IPS-15b (cell line): ENCODE results near the gene GOLGA8M.
"Not testable (repeated sequence)": the region's sequence is repeated elsewhere in the genome, so short reads cannot be mapped to it uniquely, and the experiment has no call there.

ENCODE experiments used
- H3K27me3 ChIP-seq: one replicate; pipeline ENCODE4 v1.6.1; 2013; ENCODE audit warnings: low read length; ENCODE audit not compliant: control insufficient read depth, insufficient read depth
- H3K36me3 ChIP-seq: one replicate; pipeline ENCODE4 v1.6.1; 2013; ENCODE audit warnings: low read length; ENCODE audit not compliant: control insufficient read depth, insufficient read depth
- H3K4me1 ChIP-seq: one replicate; pipeline ENCODE4 v1.6.1; 2013; ENCODE audit warnings: mild to moderate bottlenecking, low read length; ENCODE audit not compliant: control insufficient read depth, insufficient read depth
- H3K4me3 ChIP-seq: one replicate; pipeline ENCODE4 v1.5.1; 2013; ENCODE audit warnings: low read depth, low read length
- H3K9ac ChIP-seq: one replicate; pipeline ENCODE4 v1.6.1; 2013; ENCODE audit warnings: low read depth, mild to moderate bottlenecking, low read length
- H3K9me3 ChIP-seq: one replicate; pipeline ENCODE4 v1.6.1; 2013; ENCODE audit warnings: mild to moderate bottlenecking, low read length; ENCODE audit not compliant: control insufficient read depth, insufficient read depth

The GOLGA8M gene

GRCh38 chr15:28712270-28712669 lies at the start of gene GOLGA8M:
GOLGA8M (minus strand) TSS chr15:28712421; CDS start chr15:28712323, 98 bp downstream.
- not testable (repeated sequence) for H3K9ac ChIP-seq, H3K4me1 ChIP-seq, H3K4me3 ChIP-seq, H3K27me3 ChIP-seq, H3K9me3 ChIP-seq, H3K36me3 ChIP-seq

GRCh38 chr15:28742890-28743289 lies 30.7 kb upstream of the GOLGA8M start:
- H3K4me3 ChIP-seq, H3K27me3 ChIP-seq, H3K36me3 ChIP-seq, H3K4me1 ChIP-seq, H3K9me3 ChIP-seq, H3K9ac ChIP-seq: not testable (repeated sequence)

GRCh38 chr15:28738590-28739292 lies 26.5 kb upstream of the GOLGA8M start:
- H3K4me1 ChIP-seq, H3K9ac ChIP-seq, H3K36me3 ChIP-seq, H3K9me3 ChIP-seq, H3K4me3 ChIP-seq, H3K27me3 ChIP-seq: not testable (repeated sequence)

GRCh38 chr15:28738200-28738561 lies 26.0 kb upstream of the GOLGA8M start:
- H3K27me3 ChIP-seq, H3K4me1 ChIP-seq, H3K4me3 ChIP-seq, H3K36me3 ChIP-seq, H3K9ac ChIP-seq, H3K9me3 ChIP-seq: not testable (repeated sequence)

GRCh38 chr15:28737521-28738199 lies 25.4 kb upstream of the GOLGA8M start:
- not testable (repeated sequence) for H3K9me3 ChIP-seq, H3K4me1 ChIP-seq, H3K4me3 ChIP-seq, H3K36me3 ChIP-seq, H3K9ac ChIP-seq, H3K27me3 ChIP-seq

- not testable (repeated sequence) for H3K27me3 ChIP-seq, H3K4me3 ChIP-seq, H3K4me1 ChIP-seq, H3K9ac ChIP-seq, H3K9me3 ChIP-seq, H3K36me3 ChIP-seq
Observed at GRCh38 chr15:28728061-28728460, 15.8 kb upstream of the GOLGA8M start.

GRCh38 chr15:28727026-28727425 lies 14.8 kb upstream of the GOLGA8M start:
- H3K4me1 ChIP-seq, H3K4me3 ChIP-seq, H3K9ac ChIP-seq: not testable (repeated sequence)

GRCh38 chr15:28726102-28726501 lies 13.9 kb upstream of the GOLGA8M start:
- Histone ChIP-seq H3K9ac (no peak overlapping the region), H3K27me3 (no peaks in the 10 kb centered on the region), H3K4me3 (no peak overlapping the region), H3K9me3 (no peaks in the 10 kb centered on the region), H3K4me1 (peaks cover 3% of the 10 kb centered on the region), H3K36me3 (no peaks in the 10 kb centered on the region)

More at GRCh38 chr15:28727026-28727425, 14.8 kb upstream of the GOLGA8M start:
- H3K27me3 ChIP-seq, H3K36me3 ChIP-seq, H3K9me3 ChIP-seq: not testable (repeated sequence)

GRCh38 chr15:28725556-28725955 lies 13.3 kb upstream of the GOLGA8M start:
- Histone ChIP-seq H3K9me3 (no peaks in the 10 kb centered on the region), H3K9ac (no peak overlapping the region), H3K4me3 (no peak overlapping the region), H3K27me3 (no peaks in the 10 kb centered on the region), H3K4me1 (peaks cover 3% of the 10 kb centered on the region), H3K36me3 (no peaks in the 10 kb centered on the region)

GRCh38 chr15:28723986-28724385 lies 11.8 kb upstream of the GOLGA8M start:
- not testable (repeated sequence) for H3K4me3 ChIP-seq, H3K9ac ChIP-seq, H3K36me3 ChIP-seq, H3K4me1 ChIP-seq, H3K9me3 ChIP-seq, H3K27me3 ChIP-seq

- not testable (repeated sequence) for H3K27me3 ChIP-seq, H3K4me3 ChIP-seq, H3K4me1 ChIP-seq, H3K9me3 ChIP-seq, H3K9ac ChIP-seq, H3K36me3 ChIP-seq
Observed at GRCh38 chr15:28719626-28720025, 7.4 kb upstream of the GOLGA8M start.

- not testable (repeated sequence) for H3K9me3 ChIP-seq, H3K4me3 ChIP-seq, H3K4me1 ChIP-seq, H3K9ac ChIP-seq, H3K36me3 ChIP-seq, H3K27me3 ChIP-seq
Observed at GRCh38 chr15:28718576-28718975, 6.4 kb upstream of the GOLGA8M start.
